ENCODE measurements around the gene ZSWIM5. TPM values are rescaled to one million over a fixed set of nuclear protein-coding genes. Genes with fewer than 3 reads are reported as not detected.
"Not testable (repeated sequence)": the region's sequence is repeated elsewhere in the genome, so short reads cannot be mapped to it uniquely, and the experiment has no call there.

ZSWIM5 gene
- total and polyA plus RNA-seq, 2 donors (not counting 1 experiment from before 2014, with no cell fraction given), result 0.36 to 1.7 TPM

- Histone ChIP-seq H3K79me2 (ENCODE audit: control insufficient read depth, insufficient read depth, low read length) (peaks cover 6% of the 10 kb centered on the region), H4K20me1 (ENCODE audit: control insufficient read depth, insufficient read depth, low read length, poor library complexity, severe bottlenecking) (no peaks in the 10 kb centered on the region), H3K36me3 (replicated peaks in 1 of 2; ENCODE audit: control extremely low read depth in 1 of 2, control insufficient read depth in 1 of 2, extremely low read depth in 1 of 2, insufficient read depth in 2 of 2, low read length in 1 of 2) (peaks cover 2 to 68% of the 10 kb centered on the region in 2 experiments), H3K9ac (ENCODE audit: low read length) (no peak overlapping the region), H3K27me3 (replicated peaks in 1 of 4; ENCODE audit: control extremely low read depth in 1 of 4, control insufficient read depth in 3 of 4, insufficient read depth in 4 of 4, low read length in 3 of 4) (no peaks in the 10 kb centered on the region), H3K4me2 (replicated peaks; ENCODE audit: low read depth, low read length, poor library complexity, severe bottlenecking) (no peak overlapping the region), H2AFZ (ENCODE audit: insufficient read depth, low read depth, low read length, poor library complexity, severe bottlenecking) (no peak overlapping the region), H3K9me3 (ENCODE audit: control extremely low read depth in 1 of 3, control insufficient read depth in 2 of 3, insufficient read depth in 1 of 3, low read length in 2 of 3) (no peaks in the 10 kb centered on the region), H3K27ac (ENCODE audit: low read length in 2 of 2) (no peak overlapping the region), H3K4me3 (ENCODE audit: control extremely low read depth in 1 of 5, extremely low read depth in 1 of 5, insufficient read depth in 1 of 5, low read depth in 2 of 5, low read length in 4 of 5) (no peak overlapping the region), H3K4me1 (ENCODE audit: control insufficient read depth in 2 of 2, insufficient read depth in 2 of 2, low read length in 2 of 2) (no peaks in the 10 kb centered on the region)
- H3K9me3 Mint-ChIP-seq (ENCODE audit: insufficient read depth), result no peaks in the 10 kb centered on the region
- H3K4me3 Mint-ChIP-seq, result no peak overlapping the region
- CTCF ChIA-PET, result no interaction called here
- DNase-seq (no peak), ATAC-seq (ENCODE audit: low read depth) (no peak)
- peaks cover 3% of the 10 kb centered on the region for H3K4me1 Mint-ChIP-seq
- intact Hi-C loops (cut with micrococcal nuclease), result no loop called here
- 97% methylated on average over 5 of the region's 14 CpGs for WGBS (ENCODE audit: insufficient coverage)
- H3K27ac Mint-ChIP-seq, result no peak overlapping the region
- TF ChIP-seq EZH2 (IDR thresholded peaks at IDR 0.05; ENCODE audit: borderline replicate concordance, insufficient read depth, low read depth, low read length, poor library complexity, severe bottlenecking) (no peak), CTCF (IDR thresholded peaks at IDR 0.05) (no peak)
- no peaks in the 10 kb centered on the region for H3K27me3 Mint-ChIP-seq
- POLR2A ChIA-PET, result no interaction called here
These were observed 202.7 kb downstream of the ZSWIM5 start for GRCh38 chr1:45003741-45004140.

- Histone ChIP-seq H4K20me1 (ENCODE audit: control insufficient read depth, insufficient read depth, low read length, poor library complexity, severe bottlenecking) (no peaks in the 10 kb centered on the region), H3K79me2 (ENCODE audit: control insufficient read depth, insufficient read depth, low read length) (peaks cover 6% of the 10 kb centered on the region), H3K4me1 (ENCODE audit: control insufficient read depth in 2 of 2, insufficient read depth in 2 of 2, low read length in 2 of 2) (no peaks in the 10 kb centered on the region), H3K4me3 (ENCODE audit: control extremely low read depth in 1 of 5, extremely low read depth in 1 of 5, insufficient read depth in 1 of 5, low read depth in 2 of 5, low read length in 4 of 5) (no peak overlapping the region), H3K27me3 (replicated peaks in 1 of 4; ENCODE audit: control extremely low read depth in 1 of 4, control insufficient read depth in 3 of 4, insufficient read depth in 4 of 4, low read length in 3 of 4) (no peaks in the 10 kb centered on the region), H3K36me3 (replicated peaks in 1 of 2; ENCODE audit: control extremely low read depth in 1 of 2, control insufficient read depth in 1 of 2, extremely low read depth in 1 of 2, insufficient read depth in 2 of 2, low read length in 1 of 2) (peaks cover 0 to 60% of the 10 kb centered on the region in 2 experiments), H3K27ac (ENCODE audit: low read length in 2 of 2) (no peak overlapping the region), H2AFZ (ENCODE audit: insufficient read depth, low read depth, low read length, poor library complexity, severe bottlenecking) (no peak overlapping the region), H3K9ac (ENCODE audit: low read length) (no peak overlapping the region), H3K4me2 (replicated peaks; ENCODE audit: low read depth, low read length, poor library complexity, severe bottlenecking) (no peak overlapping the region), H3K9me3 (ENCODE audit: control extremely low read depth in 1 of 3, control insufficient read depth in 2 of 3, insufficient read depth in 1 of 3, low read length in 2 of 3) (no peaks in the 10 kb centered on the region)
- intact Hi-C loops (cut with micrococcal nuclease), result no loop called here
- WGBS (ENCODE audit: insufficient coverage), result 97% methylated on average over 17 of the region's 17 CpGs
- Mint-ChIP-seq H3K27ac (no peak overlapping the region), H3K4me1 (peaks cover 3% of the 10 kb centered on the region), H3K4me3 (no peak overlapping the region), H3K27me3 (no peaks in the 10 kb centered on the region), H3K9me3 (ENCODE audit: insufficient read depth) (no peaks in the 10 kb centered on the region)
- CTCF ChIA-PET, result no interaction called here
- ATAC-seq (ENCODE audit: low read depth), result no peak
- DNase-seq, result no peak
- POLR2A ChIA-PET, result no interaction called here
- TF ChIP-seq CTCF (IDR thresholded peaks at IDR 0.05) (no peak), EZH2 (IDR thresholded peaks at IDR 0.05; ENCODE audit: borderline replicate concordance, insufficient read depth, low read depth, low read length, poor library complexity, severe bottlenecking) (no peak)
These were observed 203.5 kb downstream of the ZSWIM5 start for GRCh38 chr1:45002650-45003645.

GRCh38 chr1:45001576-45001975 is 204.8 kb downstream of the ZSWIM5 start:
- H3K27me3 Mint-ChIP-seq; H3K4me2 ChIP-seq (replicated peaks; ENCODE audit: low read depth, low read length, poor library complexity, severe bottlenecking); H3K4me1 Mint-ChIP-seq; H4K20me1 ChIP-seq (ENCODE audit: control insufficient read depth, insufficient read depth, low read length, poor library complexity, severe bottlenecking); H3K9me3 ChIP-seq (ENCODE audit: control extremely low read depth in 1 of 3, control insufficient read depth in 2 of 3, insufficient read depth in 1 of 3, low read length in 2 of 3); H3K9ac ChIP-seq (ENCODE audit: low read length); CTCF ChIA-PET; H3K4me3 ChIP-seq (ENCODE audit: control extremely low read depth in 1 of 5, extremely low read depth in 1 of 5, insufficient read depth in 1 of 5, low read depth in 2 of 5, low read length in 4 of 5); ATAC-seq (ENCODE audit: low read depth); intact Hi-C loops (cut with micrococcal nuclease); H3K27ac Mint-ChIP-seq; H3K4me3 Mint-ChIP-seq; H3K27me3 ChIP-seq (replicated peaks in 1 of 4; ENCODE audit: control extremely low read depth in 1 of 4, control insufficient read depth in 3 of 4, insufficient read depth in 4 of 4, low read length in 3 of 4); DNase-seq; H3K9me3 Mint-ChIP-seq (ENCODE audit: insufficient read depth); H2AFZ ChIP-seq (ENCODE audit: insufficient read depth, low read depth, low read length, poor library complexity, severe bottlenecking); POLR2A ChIA-PET; H3K27ac ChIP-seq (ENCODE audit: low read length in 2 of 2); H3K79me2 ChIP-seq (ENCODE audit: control insufficient read depth, insufficient read depth, low read length); H3K4me1 ChIP-seq (ENCODE audit: control insufficient read depth in 2 of 2, insufficient read depth in 2 of 2, low read length in 2 of 2): not testable (repeated sequence)
- peaks cover 0 to 46% of the 10 kb centered on the region in 2 experiments for H3K36me3 ChIP-seq (replicated peaks in 1 of 2; ENCODE audit: control extremely low read depth in 1 of 2, control insufficient read depth in 1 of 2, extremely low read depth in 1 of 2, insufficient read depth in 2 of 2, low read length in 1 of 2)
- WGBS (ENCODE audit: insufficient coverage), result 80% methylated on average over 4 of the region's 8 CpGs
